HepG2 (cell line): Measurements from ENCODE around the gene CLDND2.

Experiments used
- EZH2 ChIP-seq: conservative IDR thresholded peaks from 2 replicates; pipeline ENCODE4 v1.6.1; 2012; ENCODE audit warnings: mild to moderate bottlenecking, low read depth, low read length, moderate library complexity
- GABPA ChIP-seq, 2 experiments: IDR thresholded peaks; 2 replicates each; pipeline ENCODE4 v1.6.1; 2011 to 2016; ENCODE audit warnings: low read depth in 2 of 2, low read length in 1 of 2, missing biosample characterization in 1 of 2, missing genetic modification characterization in 1 of 2
- MXD3 ChIP-seq: IDR thresholded peaks from 2 replicates; pipeline ENCODE4 v1.6.1; 2016; ENCODE audit warnings: mild to moderate bottlenecking, missing biosample characterization, missing genetic modification reagents
- RAD21 ChIP-seq: fragments of 450-650 bp; formaldehyde crosslinking; IDR thresholded peaks from 2 replicates; pipeline ENCODE4 v1.5.0; 2020; ENCODE audit warnings: mild to moderate bottlenecking
- YY1 ChIP-seq: IDR thresholded peaks from 2 replicates; pipeline ENCODE4 v1.6.1; 2011; ENCODE audit warnings: low read length, low read depth, moderate library complexity, mild to moderate bottlenecking; ENCODE audit not compliant: insufficient read depth, insufficient replicate concordance
- ZBTB20 ChIP-seq: sonication (generic); formaldehyde crosslinking; IDR thresholded peaks from 2 replicates; pipeline ENCODE4 v1.8.1; 2023; ENCODE audit warnings: missing genetic modification reagents, low read depth, mild to moderate bottlenecking, borderline replicate concordance
- ZNF703 ChIP-seq: sonication (generic); formaldehyde crosslinking; IDR thresholded peaks from 2 replicates; pipeline ENCODE4 v1.5.1; 2020; ENCODE audit warnings: missing genetic modification reagents, mild to moderate bottlenecking, moderate library complexity, borderline replicate concordance

GRCh38 chr19:51368366-51369282 is at the start of gene CLDND2:
- TF ChIP-seq ZNF703 (CRISPR knock-in tag) (no peak), ZBTB20 (CRISPR knock-in tag) (no peak), GABPA (IDR thresholded peaks at IDR 0.05; ENCODE audit: low read depth, low read length) (no peak), GABPA (CRISPR knock-in tag; IDR thresholded peaks at IDR 0.05; ENCODE audit: low read depth) (no peak), MXD3 (CRISPR knock-in tag) (no peak), EZH2 (no peak), RAD21 (CRISPR knock-in tag) (no peak), YY1 (no peak)
